HG02884 (cell line): Measurements from ENCODE around the gene BAK1.

Experiments
- ATAC-seq: cut with Tn5 transposase; IDR thresholded peaks from one replicate; pipeline ENCODE4 v1.9.1; 2021; ENCODE audit warnings: mild to moderate bottlenecking, moderate library complexity; ENCODE audit not compliant: unreplicated experiment

The BAK1 gene

GRCh38 chr6:33587529-33587928 lies 7.5 kb upstream of the BAK1 start:
- no peak for ATAC-seq

DNA sequence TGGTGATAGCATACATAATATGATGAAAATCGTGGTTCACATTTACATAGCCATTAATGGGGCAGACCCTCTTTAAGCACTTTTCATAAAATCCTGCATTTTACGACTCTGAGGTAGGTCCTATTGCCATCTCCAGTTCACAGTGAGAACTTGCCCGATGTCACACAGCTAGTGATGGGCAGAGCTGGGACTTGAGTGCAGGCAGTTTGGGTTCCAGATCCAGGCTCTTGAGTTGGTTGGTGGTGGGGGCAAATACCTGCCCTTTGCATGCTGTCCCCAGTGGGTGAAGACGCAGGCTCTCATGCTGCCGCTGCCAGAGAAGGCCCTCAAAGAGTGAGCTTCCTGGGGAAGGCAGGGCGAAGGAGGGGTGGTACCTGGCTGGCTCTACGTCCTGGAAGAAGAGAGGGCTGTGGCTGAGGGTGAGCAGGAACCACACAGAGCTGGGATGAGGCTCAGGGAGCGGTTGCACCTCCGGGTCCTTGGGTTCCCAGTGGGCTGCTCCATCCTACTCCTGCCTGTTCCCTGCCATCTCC lies 6.1 kb upstream of the BAK1 start:
- ATAC-seq: no peak

DNA sequence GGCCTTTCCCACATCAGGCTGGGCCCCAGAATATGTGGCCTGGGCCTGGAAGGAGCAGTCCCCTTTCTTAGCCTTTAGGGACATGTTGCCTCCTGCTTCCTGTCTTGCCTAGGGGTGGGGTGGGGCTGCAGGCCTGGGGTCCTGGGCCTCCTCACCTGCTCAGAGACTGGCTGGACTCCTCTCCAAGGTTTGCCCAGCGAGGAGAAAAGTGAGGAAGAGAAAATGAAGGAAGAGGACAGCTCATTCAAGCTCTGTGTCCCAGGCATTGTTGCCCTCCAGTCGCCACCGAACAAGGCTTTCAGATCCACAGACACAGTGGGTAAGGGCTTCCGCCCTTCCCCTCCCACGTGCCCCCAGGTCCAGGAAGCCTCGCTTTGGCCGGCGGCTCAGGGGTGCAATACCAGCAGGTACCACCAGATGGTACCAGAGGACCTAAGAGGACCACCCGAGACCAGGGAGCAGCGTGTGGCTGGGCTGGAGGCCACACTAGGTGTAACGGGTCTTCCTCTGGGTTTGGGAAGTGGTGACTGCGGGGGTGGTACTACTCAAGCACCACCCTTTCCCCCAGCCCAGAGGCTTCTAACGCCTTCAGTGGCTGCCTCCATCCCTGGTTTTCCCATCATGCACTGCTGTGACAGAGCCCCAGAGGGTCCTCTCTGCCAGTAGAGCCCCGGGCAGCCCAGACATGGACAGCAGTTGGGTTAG lies 5.5 kb upstream of the BAK1 start:
- peak; percentile 64 for ATAC-seq

- no peak for ATAC-seq
Measured at GRCh38 chr6:33584700-33585402, 4.8 kb upstream of the BAK1 start.

DNA sequence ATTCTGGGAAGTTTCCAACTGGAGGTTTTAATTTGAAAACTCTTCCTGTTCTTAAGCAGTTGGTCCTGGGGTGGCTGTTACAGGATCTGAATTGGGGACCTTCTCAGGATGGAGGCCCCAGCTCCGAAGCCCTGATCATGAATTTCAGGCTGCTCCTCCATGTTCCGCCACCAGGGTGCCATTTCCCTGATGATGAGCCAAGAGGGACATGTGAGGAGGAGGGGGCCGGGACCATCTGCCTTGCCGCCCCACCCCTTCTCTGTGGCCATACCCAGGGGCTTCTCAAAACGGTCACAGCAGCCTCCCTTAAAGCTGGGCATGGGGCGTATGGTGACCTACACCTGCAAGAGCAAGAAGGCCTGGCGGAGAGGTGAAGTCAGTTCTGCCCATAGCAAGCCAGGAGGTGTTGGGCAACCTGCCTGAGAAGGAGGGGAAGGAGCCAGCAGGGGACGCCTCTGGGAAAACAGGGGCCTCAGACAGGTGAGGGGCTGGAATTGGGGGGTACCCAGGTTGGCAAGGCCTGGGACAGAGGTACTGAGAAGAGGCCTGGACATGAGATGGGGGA lies 3.6 kb upstream of the BAK1 start:
- no peak for ATAC-seq

GRCh38 chr6:33581186-33581585 lies 1.1 kb upstream of the BAK1 start:
- no peak for ATAC-seq

DNA sequence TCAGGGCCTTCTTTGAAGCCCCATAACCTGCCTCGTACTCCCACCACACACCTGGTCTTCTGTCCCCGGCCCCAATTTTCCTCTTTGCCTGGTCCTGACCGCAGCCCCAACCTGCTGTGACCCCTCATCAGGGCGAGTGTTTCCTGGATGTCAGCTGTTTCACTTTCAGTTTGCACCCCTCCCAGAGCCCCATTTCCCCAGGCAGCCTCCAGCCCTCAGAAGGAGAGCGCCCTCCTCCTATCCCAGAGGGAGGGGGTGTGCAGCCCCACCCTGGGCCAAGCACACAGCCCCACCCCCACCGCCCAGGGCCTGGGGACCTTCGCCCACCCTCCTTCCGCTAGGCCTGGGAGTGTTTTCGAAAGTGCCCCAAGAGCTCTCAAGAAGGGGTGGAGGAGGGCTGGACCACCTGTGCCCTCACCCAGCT lies 1.5 kb downstream of the BAK1 start:
- no peak for ATAC-seq

DNA sequence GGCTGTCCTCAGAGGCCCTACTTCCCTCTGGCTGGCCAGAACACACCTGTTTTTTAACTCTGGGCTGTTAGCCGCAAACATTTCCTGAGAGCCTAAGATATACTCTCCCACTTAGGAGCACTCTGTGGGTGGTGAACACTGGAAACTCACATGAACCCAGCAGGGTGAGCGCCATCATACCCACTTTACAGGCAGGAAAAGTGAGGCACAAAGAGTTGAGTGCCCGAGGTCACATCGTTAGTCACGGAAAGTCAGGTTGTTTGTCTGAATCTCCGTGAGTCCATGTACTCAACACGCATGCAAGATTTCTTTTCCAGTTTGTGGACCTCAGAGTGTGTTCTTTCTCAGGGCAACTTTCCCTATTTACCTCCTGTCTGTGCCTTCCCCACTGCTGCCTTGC lies 1.9 kb downstream of the BAK1 start:
- ATAC-seq: no peak

DNA sequence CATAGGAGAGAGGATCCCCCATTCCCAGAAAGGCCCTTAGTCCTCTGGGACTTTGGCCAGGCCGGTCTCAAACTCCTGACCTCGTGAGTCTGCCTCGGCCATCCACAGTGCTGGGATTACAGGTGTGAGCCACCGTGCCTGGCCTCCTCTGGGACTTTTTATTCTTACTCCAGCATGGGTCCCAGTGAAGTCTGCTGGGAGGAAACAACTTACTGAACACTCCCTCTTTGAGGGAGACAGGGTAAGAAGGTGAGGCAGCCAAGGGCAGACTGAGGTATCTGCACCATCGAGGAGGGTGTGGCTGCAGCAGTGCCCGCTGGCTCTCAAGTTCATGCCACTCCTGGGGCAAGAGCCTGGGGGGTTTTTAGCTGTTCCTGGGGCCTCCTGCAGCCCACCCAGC lies 2.4 kb downstream of the BAK1 start:
- ATAC-seq: no peak

- ATAC-seq: no peak
Measured at GRCh38 chr6:33577106-33577535, 3.0 kb downstream of the BAK1 start.

GRCh38 chr6:33576668-33577067 lies 3.4 kb downstream of the BAK1 start:
- no peak for ATAC-seq

GRCh38 chr6:33575211-33575610 lies 4.9 kb downstream of the BAK1 start:
- ATAC-seq: no peak

GRCh38 chr6:33571637-33572316 lies 8.3 kb downstream of the BAK1 start:
- ATAC-seq: no peak

- ATAC-seq: peak; percentile 78
Measured at GRCh38 chr6:33570806-33571636, 9.1 kb downstream of the BAK1 start.

- no peak for ATAC-seq
Measured at GRCh38 chr6:33568826-33569570, 11.1 kb downstream of the BAK1 start.

- no peak for ATAC-seq
Measured at GRCh38 chr6:33567836-33568235, 12.2 kb downstream of the BAK1 start.

DNA sequence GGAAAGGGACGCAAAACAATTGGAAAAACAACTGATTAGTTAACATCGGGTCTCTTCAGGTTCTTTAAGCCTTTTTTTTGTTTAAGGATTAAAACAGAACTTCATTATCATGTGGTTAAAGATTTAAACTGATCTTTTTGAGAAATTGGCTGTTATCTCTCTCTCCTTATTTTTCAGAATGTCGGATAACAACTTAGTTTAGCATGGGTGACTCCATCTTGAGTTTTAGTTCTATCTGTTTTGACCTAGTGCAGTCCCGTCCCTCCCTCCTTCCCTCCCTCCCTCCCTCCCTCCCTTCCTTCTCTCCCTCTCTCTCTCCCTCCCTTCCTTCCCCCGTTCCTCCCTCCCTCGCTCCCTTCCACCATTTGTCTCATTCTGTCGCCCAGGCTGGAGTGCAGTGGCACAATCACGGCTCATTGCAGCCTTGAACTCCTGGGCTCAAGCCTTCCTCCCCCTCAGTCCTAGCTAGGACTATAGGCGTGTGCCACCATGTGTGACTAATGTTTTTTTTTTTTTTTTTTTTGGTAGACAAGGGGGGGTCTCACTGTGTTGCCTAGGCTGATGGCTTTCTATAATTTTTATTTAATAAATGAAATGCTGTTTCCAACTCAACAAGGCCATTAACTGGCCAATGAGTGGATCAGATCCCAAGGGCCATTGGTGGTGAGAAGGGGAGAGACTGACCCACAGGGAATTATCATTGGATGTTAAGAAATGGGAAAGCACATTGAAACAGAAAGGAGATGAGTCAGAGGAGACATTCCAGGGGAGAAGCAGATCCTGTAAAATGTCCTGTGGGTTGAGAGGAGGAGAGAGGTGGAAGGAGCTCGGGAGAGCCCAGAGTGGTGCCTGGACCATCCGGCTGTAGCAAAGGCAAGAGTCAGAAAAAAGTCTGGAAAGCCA lies 13.6 kb downstream of the BAK1 start:
- no peak for ATAC-seq

- no peak for ATAC-seq
Measured at GRCh38 chr6:33558801-33559200, 21.3 kb downstream of the BAK1 start.

DNA sequence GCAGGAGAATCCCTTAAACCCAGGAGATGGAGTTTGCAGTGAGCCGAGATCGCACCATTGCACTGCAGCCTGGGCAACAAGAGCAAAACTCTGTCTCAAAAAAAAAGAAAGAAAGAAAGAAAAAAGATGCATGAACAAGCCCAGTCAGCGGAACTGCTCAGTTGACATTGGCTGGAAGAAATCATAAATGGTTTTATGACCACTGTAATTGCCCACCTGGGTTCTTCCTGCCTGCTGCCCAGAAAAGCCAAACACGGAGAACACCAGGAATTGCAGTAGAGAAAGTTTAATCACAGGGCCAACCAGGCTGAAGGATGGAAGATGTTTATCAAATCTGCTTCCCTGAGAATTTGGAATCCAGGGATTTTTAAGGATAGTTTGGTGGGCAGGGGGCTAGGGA lies 22.7 kb downstream of the BAK1 start:
- ATAC-seq: no peak
